EH (cell line): ENCODE data around the gene ESRP2.

Source experiments
- DNase-seq: peaks from one replicate; pipeline ENCODE4 v3.0.0-alpha.2; 2015; ENCODE audit warnings: low read depth

The ESRP2 gene

GRCh38 chr16:68237243-68238028 lies 1.5 kb upstream of the ESRP2 start:
- peak; percentile 98 for DNase-seq

GRCh38 chr16:68236826-68237242 lies 907 bp upstream of the ESRP2 start:
- no peak for DNase-seq

GRCh38 chr16:68236137-68236825 lies 354 bp upstream of the ESRP2 start:
- no peak for DNase-seq

GRCh38 chr16:68235108-68235886 lies 630 bp downstream of the ESRP2 start:
- no peak for DNase-seq

GRCh38 chr16:68234188-68235107 lies 1.5 kb downstream of the ESRP2 start:
- no peak for DNase-seq

- DNase-seq: no peak
Observed at GRCh38 chr16:68233835-68234187, 2.1 kb downstream of the ESRP2 start.

- no peak for DNase-seq
Observed at GRCh38 chr16:68233085-68233834, 2.7 kb downstream of the ESRP2 start.

- no peak for DNase-seq
Observed at GRCh38 chr16:68232335-68232734, 3.6 kb downstream of the ESRP2 start.

- DNase-seq: no peak
Observed at GRCh38 chr16:68231384-68232136, 4.4 kb downstream of the ESRP2 start.

- DNase-seq: no peak
Observed at GRCh38 chr16:68230956-68231355, 5.0 kb downstream of the ESRP2 start.

GRCh38 chr16:68230176-68230571 lies 5.8 kb downstream of the ESRP2 start:
- no peak for DNase-seq

GRCh38 chr16:68229431-68230175 lies 6.3 kb downstream of the ESRP2 start:
- DNase-seq: peak; percentile 83

GRCh38 chr16:68228652-68229051 lies 7.3 kb downstream of the ESRP2 start:
- DNase-seq: no peak

GRCh38 chr16:68227850-68228553 lies 7.9 kb downstream of the ESRP2 start:
- DNase-seq: no peak

GRCh38 chr16:68227183-68227793 lies 8.6 kb downstream of the ESRP2 start:
- DNase-seq: no peak

- DNase-seq: no peak
Observed at GRCh38 chr16:68226116-68226515, 9.8 kb downstream of the ESRP2 start.

GRCh38 chr16:68223072-68223471 lies 12.9 kb downstream of the ESRP2 start:
- DNase-seq: no peak

GRCh38 chr16:68219725-68220351 lies 16.1 kb downstream of the ESRP2 start:
- no peak for DNase-seq
